GM19193 (cell line): ENCODE results near the gene CLEC18A.

Experiments
- POLR2A ChIP-seq: IDR thresholded peaks from 4 replicates; pipeline ENCODE4 v1.6.1; 2011; ENCODE audit not compliant: insufficient read depth, insufficient read length; ENCODE audit errors: extremely low read depth

The CLEC18A gene

DNA sequence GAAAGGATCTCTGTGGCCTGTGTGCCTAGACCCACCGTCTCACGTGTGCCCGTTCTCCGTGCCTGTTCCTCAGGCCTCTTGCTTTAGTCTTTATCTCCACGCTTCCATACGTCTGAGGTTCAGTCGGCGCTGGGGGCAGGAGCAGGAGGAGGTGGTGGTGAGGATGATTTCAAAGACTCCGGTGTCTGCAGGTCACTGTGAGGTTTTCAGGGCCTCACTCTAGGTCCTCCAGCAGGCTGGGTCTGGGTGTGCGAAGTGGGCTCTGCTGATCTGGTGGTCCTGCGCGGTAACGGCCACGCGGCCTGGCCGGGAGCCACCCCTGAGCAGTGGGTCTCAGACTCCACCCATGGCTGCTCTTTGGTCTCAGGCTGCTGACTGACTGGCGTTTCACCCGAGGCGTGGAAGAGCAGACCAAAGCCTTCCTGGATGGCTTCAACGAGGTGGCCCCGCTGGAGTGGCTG, 14.4 kb upstream of the CLEC18A start:
- TF ChIP-seq POLR2A, result no peak

DNA sequence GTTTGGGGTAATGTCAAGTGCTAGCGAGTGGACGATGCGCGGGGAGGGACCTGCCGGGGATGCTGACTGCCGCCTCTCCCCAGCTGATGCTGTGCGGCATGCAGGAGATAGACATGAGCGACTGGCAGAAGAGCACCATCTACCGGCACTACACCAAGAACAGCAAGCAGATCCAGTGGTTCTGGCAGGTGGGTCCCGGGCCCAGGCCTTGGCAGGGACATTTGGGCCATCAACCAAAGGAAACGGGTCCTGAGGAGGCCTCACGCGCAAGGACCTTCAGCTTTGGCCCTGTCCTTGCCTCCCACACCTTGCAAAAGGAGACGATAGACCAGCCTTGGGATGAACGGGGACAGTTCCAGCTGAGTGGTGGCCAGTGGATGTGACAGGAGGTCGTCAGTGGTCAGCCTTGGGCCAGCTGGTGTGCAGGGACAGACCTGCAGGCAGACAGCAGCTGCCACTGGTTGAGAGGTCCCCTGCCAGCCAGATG, 13.6 kb upstream of the CLEC18A start:
- TF ChIP-seq POLR2A, result no peak

GRCh38 chr16:69938981-69939820, 11.9 kb upstream of the CLEC18A start:
- TF ChIP-seq POLR2A, result no peak

DNA sequence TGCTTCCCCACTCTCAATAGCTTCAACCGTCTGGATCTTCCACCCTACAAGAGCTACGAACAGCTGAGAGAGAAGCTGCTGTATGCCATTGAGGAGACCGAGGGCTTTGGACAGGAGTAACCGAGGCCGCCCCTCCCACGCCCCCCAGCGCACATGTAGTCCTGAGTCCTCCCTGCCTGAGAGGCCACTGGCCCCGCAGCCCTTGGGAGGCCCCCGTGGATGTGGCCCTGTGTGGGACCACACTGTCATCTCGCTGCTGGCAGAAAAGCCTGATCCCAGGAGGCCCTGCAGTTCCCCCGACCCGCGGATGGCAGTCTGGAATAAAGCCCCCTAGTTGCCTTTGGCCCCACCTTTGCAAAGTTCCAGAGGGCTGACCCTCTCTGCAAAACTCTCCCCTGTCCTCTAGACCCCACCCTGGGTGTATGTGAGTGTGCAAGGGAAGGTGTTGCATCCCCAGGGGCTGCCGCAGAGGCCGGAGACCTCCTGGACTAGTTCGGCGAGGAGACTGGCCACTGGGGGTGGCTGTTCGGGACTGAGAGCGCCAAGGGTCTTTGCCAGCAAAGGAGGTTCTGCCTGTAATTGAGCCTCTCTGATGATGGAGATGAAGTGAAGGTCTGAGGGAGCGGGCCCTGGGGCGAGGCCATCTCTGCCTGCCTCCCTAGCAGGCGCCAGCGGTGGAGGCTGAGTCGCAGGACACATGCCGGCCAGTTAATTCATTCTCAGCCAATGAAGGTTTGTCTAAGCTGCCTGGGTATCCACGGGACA, 11.1 kb upstream of the CLEC18A start:
- TF ChIP-seq POLR2A, result no peak

DNA sequence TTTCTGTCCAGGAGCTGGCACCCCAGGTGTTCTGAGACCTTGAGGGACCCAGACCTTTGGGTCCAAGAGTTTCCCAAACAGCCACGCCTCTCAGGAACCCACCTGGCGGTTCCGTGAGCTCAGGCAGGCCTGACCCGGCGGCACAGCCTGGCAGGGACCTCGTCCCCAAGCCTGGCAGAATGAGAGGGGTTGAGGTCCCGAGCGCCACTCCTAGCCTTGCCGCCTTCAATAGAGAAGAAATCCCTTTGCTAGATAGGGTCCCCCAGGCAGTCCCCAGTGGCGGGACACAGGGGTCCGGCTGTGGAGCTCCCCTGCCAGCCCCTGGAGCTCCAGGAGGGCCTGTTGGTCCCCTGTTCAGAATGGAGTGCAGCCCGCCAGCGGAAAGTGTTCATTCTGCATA, 10.5 kb upstream of the CLEC18A start:
- no peak for TF ChIP-seq POLR2A

DNA sequence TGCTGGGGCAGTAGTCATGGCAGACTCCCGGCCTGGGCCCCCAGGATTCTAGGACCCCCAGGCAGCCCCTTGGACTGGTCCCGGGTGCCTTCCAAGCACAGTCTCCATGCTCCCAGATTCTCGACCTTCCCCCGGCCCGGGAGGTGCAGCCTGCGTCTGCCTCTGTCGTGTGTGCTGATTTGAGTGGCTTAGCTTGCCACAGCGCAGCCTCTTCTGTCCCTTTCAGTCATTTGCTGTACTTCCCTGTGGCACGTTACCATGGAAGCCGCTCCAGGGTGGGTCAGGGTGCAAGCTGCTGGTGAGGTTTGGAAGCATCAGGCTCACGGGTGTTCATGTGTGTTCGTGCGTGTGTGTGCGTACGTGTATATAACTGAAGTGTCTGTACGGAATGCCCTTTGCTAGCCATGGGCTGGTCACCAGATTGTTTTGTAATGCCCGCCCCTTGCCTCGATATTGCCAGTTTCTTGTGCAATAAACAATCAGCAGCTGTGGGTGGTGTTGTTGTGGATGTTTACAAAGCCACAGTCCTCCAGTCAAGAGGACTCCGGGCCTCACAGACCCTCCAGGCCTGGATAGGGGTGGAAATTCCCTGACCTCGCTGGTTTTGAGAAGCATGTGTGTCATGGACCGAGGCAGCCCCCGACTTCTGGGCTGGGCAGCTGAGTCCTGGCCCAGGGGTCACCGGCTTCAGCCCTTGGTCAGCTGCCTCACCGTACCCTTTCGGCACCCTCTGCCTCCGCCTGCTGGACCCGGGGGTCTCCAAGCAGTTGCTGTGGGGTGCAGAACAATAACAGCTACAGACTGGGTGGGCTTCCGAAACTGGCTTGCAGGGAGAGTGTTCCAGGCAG, 9.7 kb upstream of the CLEC18A start:
- no peak for TF ChIP-seq POLR2A

DNA sequence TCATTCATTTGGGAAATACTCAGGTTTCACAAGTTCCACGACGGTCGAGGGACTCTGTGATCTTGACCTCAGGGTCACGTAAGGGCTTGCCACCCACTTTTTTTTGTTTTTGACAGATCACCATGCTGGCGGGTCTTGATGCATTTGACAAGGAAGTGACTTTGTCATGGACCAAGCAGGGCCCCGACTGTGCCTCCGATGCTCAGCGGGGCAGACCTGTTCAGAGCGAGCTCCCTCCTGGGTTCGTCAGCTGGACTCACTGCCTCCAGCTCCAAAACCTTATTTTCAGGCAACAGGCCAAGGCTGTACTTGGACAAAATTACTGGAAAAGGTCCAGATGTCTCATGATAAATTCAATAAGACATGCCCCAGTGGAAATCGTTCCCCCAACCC, 9.0 kb upstream of the CLEC18A start:
- no peak for TF ChIP-seq POLR2A

GRCh38 chr16:69942627-69943170, 8.4 kb upstream of the CLEC18A start:
- no peak for TF ChIP-seq POLR2A
